GM19324 (cell line): ENCODE measurements around the gene CAMTA1.

Source experiments
- ATAC-seq: cut with Tn5 transposase; IDR thresholded peaks from one replicate; pipeline ENCODE4 v1.9.1; 2021; ENCODE audit warnings: mild to moderate bottlenecking, moderate library complexity; ENCODE audit not compliant: unreplicated experiment, low FRiP score

Gene CAMTA1

DNA sequence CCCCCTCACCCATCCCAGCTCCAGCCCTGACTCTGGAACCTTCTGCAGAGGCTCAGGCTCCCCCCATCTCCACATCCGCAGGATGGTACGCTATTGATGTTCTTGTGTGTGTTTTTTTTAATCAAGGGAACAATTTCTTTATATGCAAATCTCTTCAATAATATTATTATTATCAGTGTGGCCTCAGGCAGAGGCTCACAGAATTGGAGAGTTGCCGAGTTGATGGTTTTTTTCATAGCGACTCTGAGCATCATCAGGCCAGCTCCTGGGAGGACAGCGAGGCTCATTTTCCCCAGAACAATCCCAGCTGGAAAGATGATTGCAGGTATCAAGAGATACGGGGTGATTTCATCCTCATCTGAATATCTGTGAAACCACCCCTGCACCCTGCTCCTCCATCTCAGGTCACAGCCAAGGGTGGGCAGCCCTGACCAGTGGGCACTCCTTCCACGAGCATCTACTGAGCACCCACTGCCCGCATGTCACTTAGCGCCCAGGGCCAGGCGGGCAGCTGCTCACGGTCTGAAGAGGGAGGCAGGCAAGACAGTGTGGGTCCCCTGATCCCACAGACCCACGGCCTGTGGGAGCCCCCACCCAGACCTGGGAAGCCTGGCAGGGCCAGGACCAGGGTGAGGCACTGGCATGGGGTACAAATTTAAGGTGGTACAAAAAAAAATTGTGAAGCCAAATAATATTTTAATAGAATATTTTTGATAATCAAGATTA is 740.2 kb downstream of the CAMTA1 start:
- ATAC-seq, result no peak

DNA sequence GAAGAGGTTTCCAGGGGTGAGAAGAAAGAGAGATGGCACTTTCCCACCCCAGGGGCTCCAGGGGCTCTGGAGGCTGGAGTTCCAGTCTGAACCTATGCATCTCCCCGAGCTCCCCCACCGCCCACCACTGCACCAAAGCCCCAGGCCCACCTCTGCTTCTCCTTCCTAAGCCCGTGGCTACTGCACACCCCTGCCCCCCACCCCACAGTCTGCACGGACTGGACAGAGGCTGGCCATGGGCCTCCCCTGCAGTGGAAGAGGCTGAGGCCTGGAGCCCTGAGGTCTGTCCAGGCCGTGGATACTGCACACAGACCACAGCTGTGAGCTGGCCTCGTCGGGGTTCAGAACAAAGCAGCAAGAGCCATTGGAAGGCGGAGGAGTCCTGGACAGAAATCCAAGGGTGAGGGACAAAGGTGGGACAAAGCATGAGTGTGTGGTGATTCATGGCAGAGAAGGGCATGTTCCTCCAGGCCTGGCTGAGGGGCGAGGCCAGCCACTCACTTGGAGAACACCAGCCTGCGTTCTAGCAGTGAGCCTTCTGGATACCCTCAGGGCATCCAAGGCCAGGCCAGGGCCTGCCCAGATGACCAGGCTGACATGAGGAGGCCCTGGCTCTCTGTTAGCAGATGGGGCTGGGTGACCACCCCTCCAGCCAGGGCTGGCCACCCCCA is 741.1 kb downstream of the CAMTA1 start:
- ATAC-seq, result no peak

DNA sequence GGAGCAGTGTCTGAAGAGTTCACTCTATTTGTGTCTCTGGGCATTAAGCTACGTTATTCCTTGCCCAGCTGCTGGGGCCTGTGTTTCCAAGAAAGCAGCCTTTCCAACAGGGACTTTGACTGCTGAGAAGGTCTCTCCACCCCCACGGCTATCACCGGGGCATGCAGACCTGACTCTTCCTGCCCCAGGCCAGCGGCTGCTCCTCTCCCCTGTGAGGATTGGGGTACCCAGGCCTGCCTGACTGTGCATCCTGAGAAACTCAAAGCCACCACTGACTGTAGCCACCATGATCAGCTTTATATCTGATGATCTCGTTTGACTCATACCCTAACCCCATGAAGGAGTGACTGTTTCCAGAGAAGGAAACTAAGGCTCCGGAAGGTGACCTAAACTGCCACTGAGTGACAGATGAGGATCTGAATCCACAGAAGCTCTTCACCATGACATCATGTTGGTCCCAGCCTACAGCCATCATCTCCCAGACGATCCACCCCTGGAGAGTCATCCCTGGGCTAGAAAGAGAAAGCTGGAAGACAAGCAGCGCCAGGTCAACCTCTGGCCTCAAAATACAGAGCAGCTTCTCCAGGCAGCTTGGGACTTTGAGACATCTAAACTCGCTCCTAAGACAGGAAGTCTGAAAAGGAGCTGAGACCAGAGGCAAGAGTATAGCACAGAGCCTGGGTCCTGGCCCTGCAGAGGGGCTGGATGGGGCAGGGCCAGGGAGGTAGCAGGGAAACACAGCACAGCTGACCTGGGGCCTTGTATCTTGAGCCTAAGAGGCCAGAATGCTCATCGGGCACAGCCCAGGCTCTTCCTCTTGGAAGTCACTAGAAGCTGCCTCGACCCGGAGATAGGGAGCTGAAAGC is 741.8 kb downstream of the CAMTA1 start:
- no peak for ATAC-seq

DNA sequence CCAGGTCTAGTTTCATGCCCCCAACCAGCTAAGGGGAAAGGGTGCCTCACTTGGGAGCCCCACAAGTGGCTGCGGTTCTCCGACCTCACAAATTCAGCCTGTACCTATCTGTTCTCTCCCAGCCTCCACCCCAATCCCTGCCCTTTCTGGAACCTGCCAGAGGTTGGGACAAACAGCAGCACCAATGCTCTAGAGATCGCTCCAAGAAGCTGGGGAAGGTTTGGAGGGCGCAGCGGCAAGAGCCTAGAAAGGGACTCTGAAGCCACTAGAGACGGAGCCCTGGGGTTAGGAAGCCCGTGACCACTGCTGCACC is 742.4 kb downstream of the CAMTA1 start:
- ATAC-seq, result no peak

DNA sequence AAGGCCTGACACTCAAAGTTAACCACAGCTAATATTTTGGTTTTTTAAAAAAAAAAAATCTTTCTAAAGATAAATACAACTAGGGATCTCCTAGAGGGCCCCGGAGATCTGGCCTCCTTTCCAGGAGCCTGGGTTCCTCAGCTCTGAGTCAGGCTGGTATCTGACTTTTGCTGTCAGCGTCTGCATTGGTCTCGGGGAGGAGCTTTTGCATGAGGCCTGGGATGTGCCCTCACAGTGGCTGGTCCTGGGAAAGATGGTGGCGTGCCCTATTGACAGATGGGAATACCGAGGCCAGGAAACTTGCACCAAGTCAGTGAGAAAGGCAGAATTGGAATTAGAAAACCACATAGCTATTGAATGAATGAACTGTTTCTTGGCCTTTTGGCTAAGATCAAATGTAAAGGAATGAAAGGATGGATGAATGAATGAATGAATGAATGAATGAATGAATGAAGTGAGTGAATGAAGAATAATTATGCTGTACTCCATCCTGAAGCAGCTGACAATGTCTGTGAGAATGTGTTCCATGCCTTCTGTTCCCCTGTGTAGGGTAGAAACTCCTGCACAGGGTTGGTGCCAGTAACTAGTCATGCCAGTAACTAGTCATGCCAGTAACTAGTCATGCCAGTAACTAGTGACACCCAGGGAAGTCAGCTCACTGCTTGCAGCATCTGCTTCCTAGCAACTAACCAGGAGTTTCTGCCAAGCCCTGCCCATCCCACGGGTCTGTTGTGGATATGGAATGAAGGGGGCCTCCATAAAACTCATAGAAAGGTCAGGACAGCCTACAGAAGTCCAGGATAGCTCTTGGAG is 743.3 kb downstream of the CAMTA1 start:
- ATAC-seq, result no peak

DNA sequence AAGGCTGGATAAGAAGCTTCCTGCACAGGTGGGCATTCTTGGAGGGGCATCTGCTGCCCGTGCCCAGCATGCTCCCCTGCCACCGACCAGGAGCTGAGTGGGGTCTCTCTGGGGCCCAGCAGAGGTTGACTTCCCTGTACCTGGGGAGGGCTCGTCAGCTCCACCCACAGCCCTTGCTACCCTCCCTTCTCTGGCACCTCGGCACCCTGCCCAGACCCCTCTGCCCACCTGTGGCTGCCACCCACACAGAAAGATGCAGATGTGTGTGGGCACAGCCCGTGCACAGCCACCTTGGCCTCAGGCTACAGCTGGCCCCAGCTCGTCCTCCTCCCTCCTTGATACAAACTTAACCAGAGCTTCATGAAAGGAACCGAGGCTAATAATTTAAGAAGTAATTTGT is 744.7 kb downstream of the CAMTA1 start:
- ATAC-seq, result no peak

DNA sequence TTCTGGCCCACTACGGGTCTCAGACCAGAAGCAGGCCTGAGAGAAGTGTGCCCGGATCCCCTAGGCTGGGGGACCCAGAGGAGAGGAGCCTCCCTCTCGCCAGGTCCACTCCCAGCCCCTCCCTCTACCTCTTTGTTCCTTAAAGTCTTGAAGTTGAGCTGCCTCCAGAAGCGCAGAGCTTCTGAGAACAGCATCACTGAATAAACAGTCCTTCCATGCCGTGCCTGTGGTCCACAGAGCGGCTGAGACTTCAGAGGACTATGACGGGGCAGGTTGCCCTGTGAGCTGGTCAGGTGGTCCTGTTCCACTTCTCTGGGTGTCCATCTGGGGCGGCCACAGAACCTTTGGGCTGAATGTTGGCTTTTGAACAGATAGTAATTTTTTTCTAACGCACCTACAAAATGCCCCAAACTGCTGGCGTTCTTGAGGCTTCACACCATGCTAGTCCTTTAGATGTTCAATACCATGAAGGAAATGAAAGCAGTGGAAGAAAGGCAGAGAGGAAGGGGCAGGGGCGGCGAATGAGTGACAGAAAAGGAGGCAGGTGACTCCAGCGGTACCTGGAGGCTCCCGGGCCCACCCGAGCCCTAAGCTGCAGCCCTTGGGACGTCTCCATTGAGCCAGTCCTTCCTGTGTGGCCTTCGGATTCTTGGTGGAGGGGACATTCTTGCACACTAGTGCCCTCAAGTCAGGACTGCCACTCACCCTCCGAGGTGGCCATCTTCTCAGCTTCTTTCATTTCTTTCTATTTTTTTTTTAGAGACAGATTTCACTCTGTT is 746.5 kb downstream of the CAMTA1 start:
- ATAC-seq, result no peak

DNA sequence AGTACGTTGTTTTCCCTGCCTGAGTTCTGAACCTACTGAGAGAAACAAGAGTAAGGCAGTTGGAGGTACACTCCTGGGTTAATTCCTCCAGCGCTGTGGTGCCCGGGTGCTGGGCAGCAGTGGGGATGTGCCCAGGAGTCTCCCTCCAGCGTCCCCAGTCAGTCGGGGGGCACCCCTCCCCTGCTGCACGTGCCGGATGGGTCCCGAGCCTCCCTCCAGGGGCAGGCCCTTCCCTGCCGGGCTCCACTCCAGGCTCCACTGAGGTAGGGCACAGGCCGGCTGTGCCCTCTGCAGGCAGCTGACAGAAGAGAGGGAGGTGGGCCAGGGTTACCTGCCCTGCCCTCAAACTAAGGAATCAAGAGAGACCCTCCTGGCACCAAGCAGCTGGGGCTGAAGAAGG is 747.8 kb downstream of the CAMTA1 start:
- ATAC-seq, result no peak

DNA sequence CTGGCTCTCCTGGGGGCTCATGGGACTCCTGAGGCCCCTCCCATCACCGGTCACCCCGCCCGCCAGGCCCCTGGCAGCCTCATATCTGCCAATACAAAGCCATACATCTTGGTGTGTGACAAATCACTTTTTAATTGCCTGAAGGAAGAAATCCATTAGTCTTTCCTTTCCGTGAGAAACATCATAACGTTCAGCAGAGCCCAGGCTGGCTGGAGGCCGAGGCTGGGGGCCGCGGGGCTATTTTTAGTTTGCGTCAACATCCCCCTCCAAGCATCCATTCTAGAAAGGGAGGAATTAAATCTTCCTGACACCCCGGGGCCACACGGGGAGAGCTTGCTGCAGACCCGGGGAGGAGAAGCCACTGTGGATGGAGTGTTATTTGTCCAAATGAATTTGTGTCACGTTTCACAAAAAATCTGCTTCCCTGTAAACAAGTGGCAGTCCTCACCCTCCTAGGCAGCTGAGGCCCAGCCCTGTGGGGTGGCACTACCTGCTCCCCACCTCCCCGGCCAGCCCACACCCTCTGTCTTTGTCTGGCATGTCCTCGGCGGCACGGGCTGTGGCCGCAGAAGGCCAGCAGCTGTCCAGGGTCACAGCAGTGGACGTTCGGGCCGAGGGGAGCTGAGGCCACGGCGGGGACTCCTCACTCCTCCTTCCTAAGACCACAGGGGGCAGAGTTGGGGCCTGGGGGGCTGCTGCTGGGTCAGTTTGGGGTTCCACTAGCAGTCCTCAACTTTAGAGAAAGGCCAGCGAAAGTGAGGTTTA is 749.0 kb downstream of the CAMTA1 start:
- ATAC-seq, result no peak

DNA sequence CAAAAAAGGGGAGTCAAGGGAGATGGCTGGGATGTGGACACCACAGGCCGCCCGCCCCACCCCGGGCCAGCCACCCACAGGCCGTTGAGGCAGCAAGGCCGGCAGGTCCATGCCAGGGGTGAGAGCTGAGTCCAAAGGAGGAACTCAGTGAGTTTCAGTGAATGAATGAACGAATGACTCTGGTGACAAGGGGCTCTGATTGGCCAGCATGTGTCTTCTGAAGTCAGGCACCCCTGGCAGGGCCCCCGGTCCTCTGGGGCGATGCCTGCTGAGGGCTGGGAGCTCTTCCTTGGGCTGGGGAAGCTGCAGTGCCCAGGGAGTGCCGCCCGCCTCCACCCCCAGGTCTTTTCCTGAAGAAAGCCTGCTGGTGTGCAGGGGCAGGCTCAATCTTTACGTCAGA is 749.8 kb downstream of the CAMTA1 start:
- no peak for ATAC-seq

DNA sequence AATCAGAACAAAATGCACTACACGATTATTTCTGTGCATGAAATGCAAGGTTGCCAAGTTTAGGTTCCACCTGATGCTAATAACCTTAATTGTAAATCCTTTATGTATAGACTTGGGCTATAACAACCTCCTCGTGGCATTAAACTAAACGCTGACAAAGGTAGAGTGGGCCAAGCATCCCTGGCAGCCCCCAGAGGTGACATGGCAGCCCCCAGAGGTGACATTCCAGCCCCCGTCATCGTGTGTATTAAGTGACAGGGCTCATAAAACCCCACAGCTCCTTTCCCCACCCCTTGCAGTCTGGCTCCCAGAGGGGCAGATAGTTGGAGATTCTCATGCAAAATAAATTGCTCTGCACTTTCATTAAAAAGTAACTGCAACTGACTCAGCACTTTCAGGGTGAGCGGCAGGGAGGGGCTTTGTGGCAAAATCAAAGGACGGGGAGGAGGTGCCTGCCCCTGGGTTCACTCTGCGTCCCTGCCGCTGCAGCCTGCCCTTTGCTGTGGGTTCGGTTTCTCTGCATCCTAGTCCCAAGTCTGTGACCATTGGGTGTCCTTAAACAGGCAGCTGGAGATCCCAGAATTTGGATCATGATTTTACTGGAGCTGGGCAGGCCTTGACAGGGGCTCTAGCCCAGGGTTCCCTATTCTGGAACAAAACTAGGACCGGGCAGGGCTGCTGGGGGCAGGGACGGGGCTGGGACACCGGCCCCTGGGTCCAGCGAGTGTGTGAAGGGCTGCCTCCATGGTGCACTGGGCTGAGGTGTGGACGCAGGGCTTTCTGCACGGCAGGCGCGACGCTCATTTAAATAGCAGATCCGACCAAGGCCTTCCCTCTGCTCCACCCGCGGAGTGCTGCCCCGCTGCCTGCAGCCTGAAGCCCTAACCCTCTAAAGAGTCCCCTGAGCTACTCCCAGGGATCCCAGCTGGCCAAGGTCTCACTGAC is 751.0 kb downstream of the CAMTA1 start:
- ATAC-seq, result no peak

DNA sequence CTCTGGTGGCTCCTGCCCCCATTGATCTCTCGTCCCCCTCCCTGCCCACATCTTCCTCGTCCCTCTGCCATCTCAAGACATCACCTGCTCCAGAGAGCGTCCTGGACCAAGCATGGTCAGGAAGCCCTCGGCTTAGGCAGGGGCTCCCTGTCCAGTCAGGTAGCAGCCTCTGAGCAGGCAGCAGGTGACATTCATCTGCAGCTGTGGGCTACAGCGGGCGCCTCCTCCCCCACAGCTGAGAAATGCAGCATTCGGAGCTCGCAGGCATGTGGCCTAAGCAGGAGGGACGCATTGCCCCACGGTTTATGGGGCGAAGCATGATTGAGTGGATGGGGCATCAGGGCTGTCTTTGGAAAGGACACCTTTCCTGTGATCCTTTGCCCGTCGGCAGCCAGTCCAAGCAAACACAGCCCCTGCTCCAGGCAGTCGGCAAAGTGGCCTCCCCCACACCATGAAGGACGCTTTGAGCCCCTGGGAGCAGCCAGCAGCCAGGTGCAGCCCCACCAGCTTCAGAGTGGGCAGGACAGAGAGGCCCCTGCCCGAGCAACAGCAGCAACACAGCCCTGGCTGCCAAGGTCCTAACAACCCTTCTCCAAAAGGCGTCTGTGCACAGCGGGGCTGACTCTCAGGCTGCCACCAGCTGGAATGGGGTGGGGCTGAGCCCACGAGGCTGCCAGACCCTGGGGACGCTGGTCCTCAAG is 751.8 kb downstream of the CAMTA1 start:
- ATAC-seq, result no peak

DNA sequence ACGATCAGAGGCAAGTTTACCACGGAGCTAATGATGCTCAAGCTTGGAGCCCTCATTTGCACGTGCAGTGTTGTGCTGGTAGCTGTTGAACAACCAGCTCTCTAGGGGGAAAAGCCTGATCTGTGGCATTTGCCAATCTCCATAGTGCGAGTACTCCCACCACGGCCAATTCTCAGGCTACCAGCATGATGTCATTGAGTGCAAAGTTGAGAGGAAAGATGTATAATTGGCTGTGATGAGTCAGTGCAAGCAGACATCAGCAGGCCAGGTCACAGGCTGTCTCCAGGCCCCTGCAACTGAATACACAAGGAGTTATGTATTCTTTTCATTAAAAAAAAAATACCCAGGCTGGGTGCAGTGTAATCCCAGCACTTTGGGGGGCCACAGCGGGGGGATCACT is 752.8 kb downstream of the CAMTA1 start:
- no peak for ATAC-seq

DNA sequence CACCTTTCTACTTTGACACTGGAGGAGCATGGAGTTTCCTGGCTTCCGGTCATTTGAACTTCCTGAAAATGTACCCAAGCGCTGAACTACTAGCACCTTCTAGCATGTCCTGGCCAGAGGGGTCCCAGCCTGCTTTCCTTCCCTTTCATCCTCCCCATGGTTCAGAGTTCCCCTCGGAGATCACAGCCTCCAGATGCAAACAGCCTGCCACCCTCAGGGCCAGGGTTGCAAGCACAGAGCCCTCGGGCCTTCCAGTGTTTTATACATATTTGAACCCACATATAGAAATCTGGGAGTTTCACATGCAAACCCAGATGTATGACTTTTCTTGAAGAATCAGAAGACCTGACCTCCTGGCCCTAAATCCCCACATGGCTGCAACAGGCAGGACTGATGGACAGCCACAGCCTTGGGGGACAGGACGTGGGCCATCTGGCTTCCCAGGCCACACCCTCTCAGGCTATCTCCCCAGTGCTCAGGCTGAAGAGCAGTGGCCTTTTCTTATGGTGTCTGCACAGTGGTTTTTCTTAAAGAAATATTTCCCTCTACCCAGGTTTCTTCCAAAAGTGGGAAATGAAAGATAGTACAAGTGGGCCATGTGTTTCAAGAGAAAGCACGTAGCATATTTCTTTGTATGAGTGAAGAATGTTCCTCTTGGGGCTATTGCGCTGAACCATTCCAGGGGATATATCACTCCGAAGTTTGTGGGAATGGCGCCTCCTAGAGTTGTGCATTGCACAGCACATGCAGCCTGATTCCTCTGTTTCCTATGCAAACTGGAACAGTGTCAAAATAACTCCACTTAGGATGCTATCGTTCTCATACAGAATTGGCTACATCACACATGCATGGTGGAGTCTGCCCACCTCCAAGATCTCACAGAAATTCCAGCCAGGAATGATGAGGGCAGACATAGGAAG is 753.9 kb downstream of the CAMTA1 start:
- no peak for ATAC-seq

DNA sequence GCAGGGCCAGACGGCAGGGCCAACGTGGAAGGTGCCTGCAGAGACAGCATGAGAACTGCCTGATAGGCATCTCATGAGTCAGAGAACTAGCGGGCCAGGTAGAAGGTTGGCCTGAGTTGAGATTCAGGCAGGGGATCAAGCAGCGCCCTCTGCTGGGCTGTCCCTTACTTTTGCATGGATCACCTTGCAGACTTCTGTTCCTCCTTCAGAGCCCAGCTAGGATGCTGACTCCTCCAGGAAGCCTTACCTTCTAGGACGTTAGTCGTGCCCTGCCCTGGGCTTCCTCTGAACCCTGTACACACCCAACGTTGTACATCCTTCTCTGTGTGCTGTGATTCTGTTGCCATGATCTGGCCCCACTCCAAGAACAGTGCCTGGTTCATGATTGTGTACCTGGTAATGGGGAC is 754.5 kb downstream of the CAMTA1 start:
- no peak for ATAC-seq

DNA sequence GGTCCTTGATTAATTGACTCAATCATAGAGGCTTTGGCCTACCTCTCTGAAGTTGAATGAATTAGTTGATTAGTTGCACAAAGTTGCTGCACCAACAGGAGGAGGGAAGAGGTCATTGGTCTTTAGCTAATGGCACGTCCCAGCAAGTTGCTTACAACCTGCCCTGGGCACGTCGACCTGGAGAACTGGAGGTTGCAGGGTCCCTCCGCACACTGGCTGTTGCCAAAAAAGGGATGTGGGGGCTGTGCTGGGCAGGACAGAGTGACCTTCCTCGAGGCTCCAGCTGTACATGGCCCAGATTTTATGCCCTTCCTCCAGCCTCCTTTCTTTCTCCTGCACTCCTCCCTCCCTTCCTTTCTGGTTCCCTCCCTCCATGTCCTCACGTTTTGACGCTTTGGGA is 755.6 kb downstream of the CAMTA1 start:
- no peak for ATAC-seq

DNA sequence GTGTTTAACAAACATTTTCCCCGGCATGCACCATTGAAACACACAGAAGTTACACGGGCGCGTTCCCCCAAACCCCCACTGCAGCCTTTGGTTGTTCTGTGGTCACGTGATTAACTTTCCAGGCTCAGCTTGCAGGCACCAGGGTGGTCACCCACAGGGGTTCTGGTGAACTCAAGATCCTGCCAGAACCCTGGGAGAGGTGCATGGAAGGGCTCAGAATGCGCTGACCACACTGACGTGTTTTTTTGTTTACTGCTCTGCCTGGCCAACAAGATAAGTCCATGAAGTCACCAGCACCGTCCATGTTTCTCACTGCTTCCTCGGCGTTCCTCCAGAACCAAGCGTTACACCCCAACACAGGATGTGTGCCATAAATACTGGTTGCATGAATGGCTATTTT is 756.4 kb downstream of the CAMTA1 start:
- ATAC-seq, result no peak
